ENCODE results near the gene TDRD9. TPM values are rescaled to one million over a fixed set of nuclear protein-coding genes. Genes with fewer than 3 reads are reported as not detected.

Gene TDRD9, protein sequence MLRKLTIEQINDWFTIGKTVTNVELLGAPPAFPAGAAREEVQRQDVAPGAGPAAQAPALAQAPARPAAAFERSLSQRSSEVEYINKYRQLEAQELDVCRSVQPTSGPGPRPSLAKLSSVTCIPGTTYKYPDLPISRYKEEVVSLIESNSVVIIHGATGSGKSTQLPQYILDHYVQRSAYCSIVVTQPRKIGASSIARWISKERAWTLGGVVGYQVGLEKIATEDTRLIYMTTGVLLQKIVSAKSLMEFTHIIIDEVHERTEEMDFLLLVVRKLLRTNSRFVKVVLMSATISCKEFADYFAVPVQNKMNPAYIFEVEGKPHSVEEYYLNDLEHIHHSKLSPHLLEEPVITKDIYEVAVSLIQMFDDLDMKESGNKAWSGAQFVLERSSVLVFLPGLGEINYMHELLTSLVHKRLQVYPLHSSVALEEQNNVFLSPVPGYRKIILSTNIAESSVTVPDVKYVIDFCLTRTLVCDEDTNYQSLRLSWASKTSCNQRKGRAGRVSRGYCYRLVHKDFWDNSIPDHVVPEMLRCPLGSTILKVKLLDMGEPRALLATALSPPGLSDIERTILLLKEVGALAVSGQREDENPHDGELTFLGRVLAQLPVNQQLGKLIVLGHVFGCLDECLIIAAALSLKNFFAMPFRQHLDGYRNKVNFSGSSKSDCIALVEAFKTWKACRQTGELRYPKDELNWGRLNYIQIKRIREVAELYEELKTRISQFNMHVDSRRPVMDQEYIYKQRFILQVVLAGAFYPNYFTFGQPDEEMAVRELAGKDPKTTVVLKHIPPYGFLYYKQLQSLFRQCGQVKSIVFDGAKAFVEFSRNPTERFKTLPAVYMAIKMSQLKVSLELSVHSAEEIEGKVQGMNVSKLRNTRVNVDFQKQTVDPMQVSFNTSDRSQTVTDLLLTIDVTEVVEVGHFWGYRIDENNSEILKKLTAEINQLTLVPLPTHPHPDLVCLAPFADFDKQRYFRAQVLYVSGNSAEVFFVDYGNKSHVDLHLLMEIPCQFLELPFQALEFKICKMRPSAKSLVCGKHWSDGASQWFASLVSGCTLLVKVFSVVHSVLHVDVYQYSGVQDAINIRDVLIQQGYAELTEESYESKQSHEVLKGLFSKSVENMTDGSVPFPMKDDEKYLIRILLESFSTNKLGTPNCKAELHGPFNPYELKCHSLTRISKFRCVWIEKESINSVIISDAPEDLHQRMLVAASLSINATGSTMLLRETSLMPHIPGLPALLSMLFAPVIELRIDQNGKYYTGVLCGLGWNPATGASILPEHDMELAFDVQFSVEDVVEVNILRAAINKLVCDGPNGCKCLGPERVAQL (N-terminal part only)
- 0.08 to 0.22 TPM (median 0.14 TPM) in 5 replicates for total RNA-seq (2022; extraction: Qiagen RNA extraction; ENCODE audit: low read depth)

DNA sequence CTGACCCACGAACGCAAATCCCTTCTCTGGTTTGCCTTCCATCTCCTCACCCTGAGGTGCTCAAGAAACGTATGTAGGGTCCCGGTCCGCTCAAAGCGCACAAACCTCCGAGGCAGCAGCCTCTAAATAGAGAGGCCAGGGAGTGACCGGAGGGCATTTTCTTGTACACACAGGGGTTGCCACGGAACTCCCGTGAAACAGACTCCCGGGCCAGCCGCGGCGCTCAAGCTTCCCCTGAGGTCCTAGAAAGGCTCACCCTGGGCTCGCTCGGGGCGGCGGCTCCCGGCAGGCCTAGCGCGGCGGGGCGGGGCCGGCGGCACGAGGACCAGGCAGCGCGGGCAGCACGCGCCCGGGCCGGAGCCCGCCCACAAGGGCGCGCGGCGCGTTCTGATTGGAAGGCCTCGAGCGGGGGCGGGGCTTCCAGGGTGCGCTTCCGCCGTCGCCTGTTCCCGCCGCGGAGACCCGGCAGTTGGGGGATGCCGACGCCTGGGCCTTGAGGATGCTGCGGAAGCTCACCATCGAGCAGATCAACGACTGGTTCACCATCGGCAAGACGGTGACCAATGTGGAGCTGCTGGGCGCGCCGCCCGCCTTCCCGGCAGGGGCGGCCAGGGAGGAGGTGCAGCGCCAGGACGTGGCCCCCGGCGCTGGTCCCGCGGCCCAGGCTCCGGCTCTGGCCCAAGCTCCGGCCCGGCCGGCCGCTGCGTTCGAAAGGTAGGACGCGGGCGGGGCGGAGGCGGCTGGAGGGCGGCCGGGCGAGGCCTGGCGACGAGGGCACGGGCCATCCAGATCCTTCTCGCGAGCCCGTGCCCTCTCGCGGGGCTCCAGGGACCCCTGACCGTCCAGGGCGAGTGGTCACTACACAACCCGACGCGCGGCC lies at the start of gene TDRD9:
TSS of gene TDRD9 (plus strand) at position 446 of the 880 bp plus-strand sequence. CDS start at position 500, 54 bp downstream.

DNA sequence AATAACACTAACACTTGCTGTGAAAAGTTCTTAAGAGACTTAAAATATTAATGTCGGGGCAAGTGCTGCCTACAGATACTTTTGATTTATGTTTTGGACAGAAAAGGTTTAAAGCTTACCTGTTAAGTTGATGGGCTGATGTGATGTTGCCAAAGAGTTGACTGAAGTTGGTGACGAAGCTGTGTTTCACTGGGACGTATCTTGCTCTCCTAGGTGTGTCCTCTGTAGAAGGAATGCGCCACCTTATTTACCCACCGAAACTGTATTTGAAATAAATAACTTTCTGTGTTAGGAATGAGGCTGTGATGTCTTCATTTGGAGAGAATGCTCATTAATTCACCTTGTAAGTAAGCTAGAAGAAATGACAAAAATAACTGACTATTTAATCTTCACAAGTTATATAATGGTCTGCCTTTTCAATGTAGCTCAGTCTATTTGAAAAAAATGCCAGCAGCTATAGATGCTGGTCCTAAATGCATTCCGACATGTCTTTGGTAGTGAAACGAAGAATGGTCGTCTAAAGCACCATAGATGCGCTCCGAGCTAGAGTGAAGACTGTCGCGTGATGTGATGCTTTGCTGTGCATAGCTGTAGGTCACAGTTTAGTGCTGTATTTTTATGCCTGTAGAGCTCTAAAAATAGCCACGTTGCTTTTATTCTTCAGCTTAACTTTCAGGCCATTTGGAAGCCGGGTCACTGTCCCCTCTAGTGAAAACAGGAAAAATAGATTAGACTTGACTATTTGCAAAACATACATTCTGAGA lies 13.9 kb downstream of the TDRD9 start, which contains the start of gene RD3L:
TSS of gene RD3L (minus strand) at position 557 of the 764 bp plus-strand sequence. CDS start 834 bp downstream, outside the sequence.

DNA sequence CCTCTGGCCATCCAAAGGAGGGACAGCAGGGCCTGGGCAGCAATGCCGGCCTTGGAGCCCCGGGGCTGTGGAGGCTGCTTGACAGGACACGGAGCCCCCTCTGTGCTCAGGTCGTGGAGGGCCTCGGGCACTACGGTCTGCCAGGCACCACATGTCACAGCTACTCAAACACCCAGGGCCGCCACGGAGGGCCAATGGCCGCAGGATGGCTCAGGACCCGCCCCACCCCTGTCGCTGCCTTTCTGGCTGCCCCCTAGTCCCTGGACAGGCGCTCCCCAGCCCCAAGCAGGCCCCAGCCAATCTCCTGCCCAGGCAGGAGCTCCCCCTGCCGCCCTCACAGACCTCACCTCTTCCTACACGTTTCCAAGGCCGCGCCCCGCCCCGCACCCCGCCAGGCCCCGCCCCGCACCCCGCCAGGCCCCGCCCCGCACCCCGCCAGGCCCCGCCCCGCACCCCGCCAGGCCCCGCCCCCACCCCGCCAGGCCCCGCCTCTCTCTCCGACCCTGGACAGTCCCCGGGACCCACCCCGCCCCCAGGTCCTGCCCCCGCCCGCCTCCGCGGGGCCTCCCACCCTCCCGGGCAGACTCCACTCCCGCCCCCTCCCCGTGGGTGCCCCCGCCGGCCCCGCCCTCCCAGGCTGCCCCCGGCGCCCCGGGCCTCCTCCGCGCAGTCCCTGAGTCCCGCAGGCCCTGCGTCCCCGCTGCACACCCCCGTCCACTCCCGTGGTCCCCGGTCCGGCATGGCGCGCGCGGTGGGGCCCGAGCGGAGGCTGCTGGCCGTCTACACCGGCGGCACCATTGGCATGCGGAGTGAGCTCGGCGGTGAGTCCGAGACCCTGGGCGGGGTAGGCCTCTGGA lies 157.0 kb downstream of the TDRD9 start, which contains the start of gene ASPG:
TSS of gene ASPG (plus strand) at position 669 of the 857 bp plus-strand sequence. CDS start at position 740, 71 bp downstream.

Other genes with a start within 250 kb of the TDRD9 start
- gene XRCC3, start 213.0 kb upstream of the TDRD9 start, total RNA-seq (2022; extraction: Qiagen RNA extraction; ENCODE audit: low read depth): 28.2 to 29.6 TPM (median 29.1 TPM) in 5 replicates
- gene ZFYVE21, start 212.6 kb upstream of the TDRD9 start, total RNA-seq (2022; extraction: Qiagen RNA extraction; ENCODE audit: low read depth): 35.6 to 44.6 TPM (median 42.4 TPM) in 5 replicates
- gene PPP1R13B, start 80.9 kb upstream of the TDRD9 start, total RNA-seq (2022; extraction: Qiagen RNA extraction; ENCODE audit: low read depth): 4.2 to 5.7 TPM (median 4.6 TPM) in 5 replicates
- not detected in 5 replicates for gene RD3L, start 14.1 kb downstream of the TDRD9 start, total RNA-seq (2022; extraction: Qiagen RNA extraction; ENCODE audit: low read depth)
- gene ASPG, start 157.2 kb downstream of the TDRD9 start, total RNA-seq (2022; extraction: Qiagen RNA extraction; ENCODE audit: low read depth): 0.07 to 0.16 TPM in 2 of 5 replicates, not detected in the others
- gene KIF26A, start 210.1 kb downstream of the TDRD9 start, total RNA-seq (2022; extraction: Qiagen RNA extraction; ENCODE audit: low read depth): 2.3 to 3.8 TPM (median 3.4 TPM) in 5 replicates